22Rv1 (cell line): ENCODE results near the gene RBM10.

ENCODE experiments used
- ZFX ChIP-seq: fragments of 450-650 bp; IDR thresholded peaks from 2 replicates; pipeline ENCODE4 v1.6.1; 2017; ENCODE audit warnings: antibody characterized with exemption, borderline replicate concordance
- TF ChIP-seq, protein P1 (sequence below): fragments of 450-650 bp; IDR thresholded peaks from 2 replicates; pipeline ENCODE4 v1.5.1; 2017; ENCODE audit warnings: mild to moderate bottlenecking

DNA sequence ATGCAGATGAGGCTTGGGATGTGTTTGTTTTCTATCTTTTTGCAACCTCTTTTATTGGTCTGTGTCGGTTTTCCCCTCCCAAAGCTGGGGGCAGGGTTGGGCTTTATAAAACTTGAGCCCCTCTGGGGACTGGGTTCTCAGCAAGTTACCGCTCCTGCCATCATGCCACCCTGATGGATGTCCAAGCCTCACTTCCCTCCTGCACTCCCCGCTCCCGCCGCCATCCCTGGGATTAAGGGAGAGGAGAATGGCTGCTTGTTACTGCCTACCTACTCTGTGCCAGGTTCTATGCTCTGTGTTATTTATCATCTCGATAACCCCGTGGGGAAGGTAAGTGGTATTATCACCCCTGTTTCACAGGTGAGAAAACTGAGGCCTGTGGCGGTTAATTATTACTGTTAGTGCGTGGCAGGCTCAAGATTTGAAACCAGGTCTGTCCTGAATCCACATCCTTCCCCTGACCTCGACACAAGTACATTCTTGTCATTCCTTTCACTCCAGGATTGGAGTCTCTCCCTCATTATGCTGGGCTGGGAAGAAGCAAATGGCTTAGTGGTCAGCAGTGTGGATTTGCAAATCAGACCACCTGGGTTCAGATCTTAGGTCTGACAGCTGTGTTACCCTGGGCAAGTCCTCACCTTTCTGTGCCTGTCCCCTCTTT lies 53.1 kb downstream of the RBM10 start:
- TF ChIP-seq, protein P1, sequence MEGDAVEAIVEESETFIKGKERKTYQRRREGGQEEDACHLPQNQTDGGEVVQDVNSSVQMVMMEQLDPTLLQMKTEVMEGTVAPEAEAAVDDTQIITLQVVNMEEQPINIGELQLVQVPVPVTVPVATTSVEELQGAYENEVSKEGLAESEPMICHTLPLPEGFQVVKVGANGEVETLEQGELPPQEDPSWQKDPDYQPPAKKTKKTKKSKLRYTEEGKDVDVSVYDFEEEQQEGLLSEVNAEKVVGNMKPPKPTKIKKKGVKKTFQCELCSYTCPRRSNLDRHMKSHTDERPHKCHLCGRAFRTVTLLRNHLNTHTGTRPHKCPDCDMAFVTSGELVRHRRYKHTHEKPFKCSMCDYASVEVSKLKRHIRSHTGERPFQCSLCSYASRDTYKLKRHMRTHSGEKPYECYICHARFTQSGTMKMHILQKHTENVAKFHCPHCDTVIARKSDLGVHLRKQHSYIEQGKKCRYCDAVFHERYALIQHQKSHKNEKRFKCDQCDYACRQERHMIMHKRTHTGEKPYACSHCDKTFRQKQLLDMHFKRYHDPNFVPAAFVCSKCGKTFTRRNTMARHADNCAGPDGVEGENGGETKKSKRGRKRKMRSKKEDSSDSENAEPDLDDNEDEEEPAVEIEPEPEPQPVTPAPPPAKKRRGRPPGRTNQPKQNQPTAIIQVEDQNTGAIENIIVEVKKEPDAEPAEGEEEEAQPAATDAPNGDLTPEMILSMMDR = no peak
- TF ChIP-seq ZFX = no peak
